ENCODE measurements around the gene TFDP2.

DNA sequence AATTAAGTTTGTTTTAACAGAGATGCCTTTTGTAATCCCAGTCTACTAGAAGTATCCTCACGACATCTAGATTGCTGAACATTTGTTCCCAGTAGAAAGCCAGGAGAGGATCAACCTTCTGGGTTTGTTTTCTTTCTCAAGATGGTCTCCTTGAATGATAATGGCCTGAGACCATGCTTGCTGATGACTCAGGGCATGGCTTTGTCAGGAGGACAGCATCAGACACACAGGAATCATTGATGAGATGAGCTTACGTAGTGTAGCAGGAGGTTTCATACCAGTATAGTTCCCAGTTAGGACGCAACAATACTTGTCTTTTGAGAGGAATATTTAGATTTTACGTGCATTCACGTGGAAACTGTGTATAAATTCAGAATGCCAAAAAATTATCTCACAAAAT lies 234.3 kb downstream of the TFDP2 start:
- TF ChIP-seq, protein P1, sequence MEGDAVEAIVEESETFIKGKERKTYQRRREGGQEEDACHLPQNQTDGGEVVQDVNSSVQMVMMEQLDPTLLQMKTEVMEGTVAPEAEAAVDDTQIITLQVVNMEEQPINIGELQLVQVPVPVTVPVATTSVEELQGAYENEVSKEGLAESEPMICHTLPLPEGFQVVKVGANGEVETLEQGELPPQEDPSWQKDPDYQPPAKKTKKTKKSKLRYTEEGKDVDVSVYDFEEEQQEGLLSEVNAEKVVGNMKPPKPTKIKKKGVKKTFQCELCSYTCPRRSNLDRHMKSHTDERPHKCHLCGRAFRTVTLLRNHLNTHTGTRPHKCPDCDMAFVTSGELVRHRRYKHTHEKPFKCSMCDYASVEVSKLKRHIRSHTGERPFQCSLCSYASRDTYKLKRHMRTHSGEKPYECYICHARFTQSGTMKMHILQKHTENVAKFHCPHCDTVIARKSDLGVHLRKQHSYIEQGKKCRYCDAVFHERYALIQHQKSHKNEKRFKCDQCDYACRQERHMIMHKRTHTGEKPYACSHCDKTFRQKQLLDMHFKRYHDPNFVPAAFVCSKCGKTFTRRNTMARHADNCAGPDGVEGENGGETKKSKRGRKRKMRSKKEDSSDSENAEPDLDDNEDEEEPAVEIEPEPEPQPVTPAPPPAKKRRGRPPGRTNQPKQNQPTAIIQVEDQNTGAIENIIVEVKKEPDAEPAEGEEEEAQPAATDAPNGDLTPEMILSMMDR (conservative IDR thresholded peaks at IDR 0.05), result no peak
- no peak for TF ChIP-seq EZH2 (IDR thresholded peaks at IDR 0.05; ENCODE audit: low read depth)
